WTC11 (cell line): ENCODE results near the gene ZNF674. TPM values are rescaled to one million over a fixed set of nuclear protein-coding genes. Genes with fewer than 3 reads are reported as not detected.
"Not testable (repeated sequence)": the region's sequence is repeated elsewhere in the genome, so short reads cannot be mapped to it uniquely, and the experiment has no call there.

Source experiments
- ATAC-seq: fragments of 200-7000 bp; cut with Tn5 transposase; 2 replicates; pipeline ENCODE4 v1.10.0; 2021; ENCODE audit warnings: mild to moderate bottlenecking, moderate library complexity
- CTCF ChIA-PET: fragments of 300-600 bp; sonication (Branson Sonifier 250); formaldehyde crosslinking; loops from one replicate; lab custom pipeline; 2021; ENCODE audit warnings: antibody characterized with exemption; lab: Charles Lee
- POLR2A ChIA-PET: fragments of 350-600 bp; sonication (Branson Sonifier 250); formaldehyde crosslinking; loops from one replicate; lab custom pipeline; 2021; ENCODE audit warnings: antibody characterized with exemption; lab: Charles Lee
- DNase-seq: peaks from one replicate; pipeline ENCODE4 v3.0.0; 2021; ENCODE audit warnings: low spot score
- H3K27ac Mint-ChIP-seq: 2 replicates; pipeline ENCODE4 v1.8.0; 2021; ENCODE audit warnings: mixed read lengths
- H3K27me3 Mint-ChIP-seq: 2 replicates; pipeline ENCODE4 v1.8.0; 2021; ENCODE audit warnings: low read depth, mild to moderate bottlenecking, moderate library complexity, mixed read lengths
- H3K36me3 Mint-ChIP-seq: 2 replicates; pipeline ENCODE4 v1.8.0; 2021; ENCODE audit warnings: mixed read lengths
- H3K4me1 Mint-ChIP-seq: 2 replicates; pipeline ENCODE4 v1.8.0; 2022; ENCODE audit warnings: mixed read lengths
- H3K4me3 Mint-ChIP-seq: 2 replicates; pipeline ENCODE4 v1.8.0; 2021; ENCODE audit warnings: mild to moderate bottlenecking, moderate library complexity, mixed read lengths
- H3K9me3 Mint-ChIP-seq: 2 replicates; pipeline ENCODE4 v1.8.0; 2021; ENCODE audit warnings: mixed read lengths
- ESRRA ChIP-seq: sonication (generic); formaldehyde crosslinking; IDR thresholded peaks from 2 replicates; pipeline ENCODE4 v1.8.1; 2022; ENCODE audit warnings: mild to moderate bottlenecking, missing genetic modification reagents, borderline replicate concordance
- ETV6 ChIP-seq: sonication (generic); formaldehyde crosslinking; IDR thresholded peaks from 2 replicates; pipeline ENCODE4 v1.8.1; 2022; ENCODE audit warnings: mild to moderate bottlenecking, missing genetic modification reagents
- GTF2I ChIP-seq: fragments of 250-450 bp; sonication (Bioruptor Pico); conservative IDR thresholded peaks from 2 replicates; pipeline ENCODE4 v1.4.0; 2021; ENCODE audit warnings: mild to moderate bottlenecking
- IRF1 ChIP-seq: sonication (generic); formaldehyde crosslinking; IDR thresholded peaks from 2 replicates; pipeline ENCODE4 v1.8.0; 2023; ENCODE audit warnings: missing genetic modification reagents
- IRF2 ChIP-seq: sonication (generic); formaldehyde crosslinking; IDR thresholded peaks from 2 replicates; pipeline ENCODE4 v1.8.0; 2022; ENCODE audit warnings: low read depth, missing genetic modification reagents, borderline replicate concordance
- MYBL2 ChIP-seq: sonication (generic); formaldehyde crosslinking; IDR thresholded peaks from 2 replicates; pipeline ENCODE4 v1.8.1; 2023; ENCODE audit warnings: mild to moderate bottlenecking, moderate library complexity, missing genetic modification reagents
- NR1H2 ChIP-seq: sonication (generic); formaldehyde crosslinking; IDR thresholded peaks from 2 replicates; pipeline ENCODE4 v1.9.0; 2021; ENCODE audit warnings: mild to moderate bottlenecking, moderate library complexity, missing genetic modification reagents
- PRDM15 ChIP-seq: sonication (generic); formaldehyde crosslinking; IDR thresholded peaks from 2 replicates; pipeline ENCODE4 v1.8.0; 2022; ENCODE audit warnings: missing genetic modification reagents
- SMAD3 ChIP-seq: sonication (generic); formaldehyde crosslinking; IDR thresholded peaks from 2 replicates; pipeline ENCODE4 v1.8.0; 2022; ENCODE audit warnings: missing genetic modification reagents, mild to moderate bottlenecking, borderline replicate concordance
- SP1 ChIP-seq: sonication (generic); formaldehyde crosslinking; conservative IDR thresholded peaks from 2 replicates; pipeline ENCODE4 v1.8.1; 2022; ENCODE audit warnings: missing genetic modification reagents
- TEAD1 ChIP-seq: sonication (generic); formaldehyde crosslinking; IDR thresholded peaks from 2 replicates; pipeline ENCODE4 v1.8.0; 2022; ENCODE audit warnings: mild to moderate bottlenecking, missing genetic modification reagents
- TP53 ChIP-seq: sonication (generic); formaldehyde crosslinking; IDR thresholded peaks from 2 replicates; pipeline ENCODE4 v1.8.1; 2023; ENCODE audit warnings: mild to moderate bottlenecking, missing genetic modification reagents
- ZBTB21 ChIP-seq: sonication (generic); formaldehyde crosslinking; IDR thresholded peaks from 2 replicates; pipeline ENCODE4 v1.8.1; 2023; ENCODE audit warnings: mild to moderate bottlenecking, missing genetic modification reagents, borderline replicate concordance
- ZNF423 ChIP-seq: fragments of 250-450 bp; sonication (Bioruptor Pico); IDR thresholded peaks from 2 replicates; pipeline ENCODE4 v2.1.2; 2022; ENCODE audit warnings: mild to moderate bottlenecking, moderate library complexity
- ZNF425 ChIP-seq: fragments of 250-450 bp; sonication (Bioruptor Pico); conservative IDR thresholded peaks from 2 replicates; pipeline ENCODE4 v1.9.0; 2021; ENCODE audit warnings: mild to moderate bottlenecking
- ZNF671 ChIP-seq: fragments of 250-450 bp; sonication (Bioruptor Pico); IDR thresholded peaks from 2 replicates; pipeline ENCODE4 v1.8.0; 2021; ENCODE audit warnings: mild to moderate bottlenecking
- total RNA-seq: library from RNA; stranded (reverse); gene quantifications from 3 replicates; pipeline ENCODE4 v1.2.3, GENCODE V29; 2021
- TF ChIP-seq, protein P1 (sequence below): sonication (generic); formaldehyde crosslinking; IDR thresholded peaks from 2 replicates; pipeline ENCODE4 v1.8.1; 2022; ENCODE audit warnings: missing genetic modification reagents, borderline replicate concordance
- TF ChIP-seq, protein P2 (sequence below): sonication (generic); formaldehyde crosslinking; IDR thresholded peaks from 2 replicates; pipeline ENCODE4 v1.8.0; 2022; ENCODE audit warnings: mild to moderate bottlenecking, missing genetic modification reagents

The ZNF674 gene
- total RNA-seq, 1 experiment from 2014 or later: 7.0 TPM

GRCh38 chrX:46463682-46464081 is 81.5 kb downstream of the ZNF674 start (continued):
- TF ChIP-seq MYBL2 (no peak), ZNF425 (CRISPR knock-in tag) (no peak)

DNA sequence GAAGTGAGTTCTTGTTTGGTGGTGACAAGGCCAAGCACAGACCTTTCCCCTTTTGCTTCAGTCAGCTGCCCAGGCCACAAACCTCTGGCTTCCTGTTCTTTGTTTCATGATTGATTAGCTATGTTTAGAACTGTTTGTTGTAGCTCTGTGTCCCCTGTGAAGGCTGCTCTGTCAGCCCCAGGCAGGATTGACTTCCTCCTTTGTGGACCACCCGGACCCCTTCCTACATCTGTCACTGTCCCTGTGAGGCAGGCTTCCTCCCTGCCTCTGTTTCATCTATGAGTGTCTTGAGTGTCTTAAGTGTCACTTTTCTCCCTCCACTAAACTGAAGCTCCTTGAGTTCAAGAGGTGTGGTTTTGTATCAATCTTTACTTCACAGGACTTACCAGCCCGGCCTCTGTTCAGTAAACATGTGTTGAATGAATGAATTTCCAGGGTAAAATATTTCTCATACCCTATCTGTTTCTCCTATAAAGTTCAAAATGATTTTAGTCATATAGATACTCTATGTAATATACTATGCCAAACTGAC is 83.5 kb downstream of the ZNF674 start:
- H3K9me3 Mint-ChIP-seq: no peaks in the 10 kb centered on the region
- CTCF ChIA-PET: interaction anchor here (0.8 kb wide), 1 partner anchor 24 kb away, joined by 3 read pairs; no protein-coding TSS in a partner anchor
- ATAC-seq: peak; percentile 39

DNA sequence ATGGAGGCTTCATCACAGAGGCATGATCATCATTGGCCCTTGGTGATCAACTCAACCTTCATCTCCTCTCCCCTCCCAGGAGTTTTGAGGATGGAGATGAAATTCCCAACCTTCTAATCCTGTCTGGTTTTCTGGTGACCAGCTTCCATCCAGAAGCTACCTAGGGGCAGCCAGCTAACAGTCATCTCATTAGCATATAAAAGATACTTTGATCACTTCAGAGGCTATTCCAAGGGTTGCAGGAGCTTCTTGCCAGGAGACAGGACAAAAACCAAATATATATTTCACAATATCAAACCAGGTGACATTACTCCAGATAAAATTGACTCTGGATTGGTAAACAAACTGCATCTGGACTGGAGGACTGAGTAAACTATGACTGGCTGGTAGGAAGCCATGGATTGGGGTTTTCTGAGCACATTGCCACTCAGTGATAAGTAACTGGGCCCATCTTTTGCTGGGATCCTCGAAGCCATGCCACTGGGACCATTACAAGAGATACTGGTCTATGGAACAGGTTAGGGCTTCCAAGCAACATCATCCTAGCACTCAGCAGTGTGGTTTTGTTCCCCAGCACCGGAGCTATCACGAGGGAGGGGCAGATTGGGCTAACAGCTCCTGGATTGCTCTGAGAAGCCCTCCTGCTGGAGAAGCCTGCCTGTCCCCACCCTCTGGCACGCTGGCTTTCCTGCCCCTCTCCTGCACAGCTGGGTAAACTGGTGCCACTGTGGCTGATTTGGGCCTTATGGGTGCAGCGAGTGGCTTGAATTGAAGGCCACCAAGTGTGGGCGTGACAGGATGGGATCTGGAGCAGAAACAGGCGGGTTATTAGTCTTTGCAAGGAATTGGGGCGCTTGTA is 84.2 kb downstream of the ZNF674 start:
- Mint-ChIP-seq H3K36me3 (peaks cover 19% of the 10 kb centered on the region), H3K4me1 (peaks cover 10% of the 10 kb centered on the region)
- ATAC-seq: peak; percentile 47
- DNase-seq, POLR2A ChIA-PET, H3K27me3 Mint-ChIP-seq, H3K27ac Mint-ChIP-seq, H3K4me3 Mint-ChIP-seq, H3K9me3 Mint-ChIP-seq: not testable (repeated sequence)
- CTCF ChIA-PET: interaction anchor here (0.8 kb wide), 1 partner anchor 25 kb away, joined by 3 read pairs; no protein-coding TSS in a partner anchor

More for the DNA sequence above, 83.5 kb downstream of the ZNF674 start:
- Mint-ChIP-seq H3K4me1 (peaks cover 10% of the 10 kb centered on the region), H3K36me3 (peaks cover 18% of the 10 kb centered on the region), H3K27ac (peak overlapping the region; percentile 8; the same call in 1 of the 2 replicates), H3K4me3 (no peak overlapping the region), H3K27me3 (no peaks in the 10 kb centered on the region)
- no peak for DNase-seq
- POLR2A ChIA-PET: no interaction called here
- TF ChIP-seq IRF1 (CRISPR knock-in tag): no peak
- TF ChIP-seq, protein P1, sequence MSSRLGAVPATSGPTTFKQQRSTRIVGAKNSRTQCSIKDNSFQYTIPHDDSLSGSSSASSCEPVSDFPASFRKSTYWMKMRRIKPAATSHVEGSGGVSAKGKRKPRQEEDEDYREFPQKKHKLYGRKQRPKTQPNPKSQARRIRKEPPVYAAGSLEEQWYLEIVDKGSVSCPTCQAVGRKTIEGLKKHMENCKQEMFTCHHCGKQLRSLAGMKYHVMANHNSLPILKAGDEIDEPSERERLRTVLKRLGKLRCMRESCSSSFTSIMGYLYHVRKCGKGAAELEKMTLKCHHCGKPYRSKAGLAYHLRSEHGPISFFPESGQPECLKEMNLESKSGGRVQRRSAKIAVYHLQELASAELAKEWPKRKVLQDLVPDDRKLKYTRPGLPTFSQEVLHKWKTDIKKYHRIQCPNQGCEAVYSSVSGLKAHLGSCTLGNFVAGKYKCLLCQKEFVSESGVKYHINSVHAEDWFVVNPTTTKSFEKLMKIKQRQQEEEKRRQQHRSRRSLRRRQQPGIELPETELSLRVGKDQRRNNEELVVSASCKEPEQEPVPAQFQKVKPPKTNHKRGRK (CRISPR knock-in tag): no peak

- Mint-ChIP-seq H3K4me3 (no peak overlapping the region), H3K36me3 (peaks cover 19% of the 10 kb centered on the region), H3K27me3 (no peaks in the 10 kb centered on the region), H3K4me1 (peaks cover 10% of the 10 kb centered on the region), H3K9me3 (no peaks in the 10 kb centered on the region), H3K27ac (no peak overlapping the region)
- ChIA-PET POLR2A (no interaction called here), CTCF (no interaction called here)
- ATAC-seq (no peak), DNase-seq (no peak)
- TF ChIP-seq SP1 (CRISPR knock-in tag) (no peak), TEAD1 (CRISPR knock-in tag) (no peak), SMAD3 (CRISPR knock-in tag) (no peak), ZNF671 (CRISPR knock-in tag) (no peak), ETV6 (CRISPR knock-in tag) (no peak), TP53 (CRISPR knock-in tag) (no peak), IRF2 (CRISPR knock-in tag) (no peak), ZNF423 (CRISPR knock-in tag) (no peak), PRDM15 (CRISPR knock-in tag) (no peak), ZBTB21 (CRISPR knock-in tag) (no peak), ESRRA (CRISPR knock-in tag) (no peak), NR1H2 (CRISPR knock-in tag) (no peak), GTF2I (CRISPR knock-in tag) (no peak)
- TF ChIP-seq, protein P2, sequence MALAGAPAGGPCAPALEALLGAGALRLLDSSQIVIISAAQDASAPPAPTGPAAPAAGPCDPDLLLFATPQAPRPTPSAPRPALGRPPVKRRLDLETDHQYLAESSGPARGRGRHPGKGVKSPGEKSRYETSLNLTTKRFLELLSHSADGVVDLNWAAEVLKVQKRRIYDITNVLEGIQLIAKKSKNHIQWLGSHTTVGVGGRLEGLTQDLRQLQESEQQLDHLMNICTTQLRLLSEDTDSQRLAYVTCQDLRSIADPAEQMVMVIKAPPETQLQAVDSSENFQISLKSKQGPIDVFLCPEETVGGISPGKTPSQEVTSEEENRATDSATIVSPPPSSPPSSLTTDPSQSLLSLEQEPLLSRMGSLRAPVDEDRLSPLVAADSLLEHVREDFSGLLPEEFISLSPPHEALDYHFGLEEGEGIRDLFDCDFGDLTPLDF (CRISPR knock-in tag): no peak
Measured at GRCh38 chrX:46459603-46460002, 85.6 kb downstream of the ZNF674 start.
